GM19035 (cell line): ENCODE data around the gene SFRP4.

ENCODE experiments used
- ATAC-seq: cut with Tn5 transposase; IDR thresholded peaks from one replicate; pipeline ENCODE4 v1.9.1; 2021; ENCODE audit not compliant: unreplicated experiment

The SFRP4 gene

GRCh38 chr7:37925620-37926019, 9.0 kb upstream of the SFRP4 start:
- no peak for ATAC-seq

- ATAC-seq: no peak
These were observed 7.9 kb upstream of the SFRP4 start for GRCh38 chr7:37924491-37925041.

GRCh38 chr7:37923996-37924395, 7.4 kb upstream of the SFRP4 start:
- ATAC-seq: no peak

GRCh38 chr7:37921876-37922275, 5.3 kb upstream of the SFRP4 start:
- no peak for ATAC-seq

GRCh38 chr7:37920849-37921805, 4.5 kb upstream of the SFRP4 start:
- ATAC-seq: no peak

- no peak for ATAC-seq
These were observed 3.8 kb upstream of the SFRP4 start, which contains the start of gene EPDR1 for GRCh38 chr7:37920305-37920848. EPDR1 (plus strand) TSS chr7:37920640; CDS start chr7:37920940, 300 bp downstream.

GRCh38 chr7:37918526-37918925, 1.9 kb upstream of the SFRP4 start:
- no peak for ATAC-seq

- no peak for ATAC-seq
These were observed 472 bp downstream of the SFRP4 start for GRCh38 chr7:37916017-37916672.

- ATAC-seq: no peak
These were observed 1.2 kb downstream of the SFRP4 start for GRCh38 chr7:37915438-37915837.

GRCh38 chr7:37912756-37913155, 3.9 kb downstream of the SFRP4 start:
- no peak for ATAC-seq

- ATAC-seq: no peak
These were observed 8.3 kb downstream of the SFRP4 start for GRCh38 chr7:37908221-37908788.

- ATAC-seq: no peak
These were observed 14.6 kb downstream of the SFRP4 start for GRCh38 chr7:37901890-37902524.

GRCh38 chr7:37901236-37901827, 15.3 kb downstream of the SFRP4 start:
- ATAC-seq: no peak

GRCh38 chr7:37899712-37900247, 16.8 kb downstream of the SFRP4 start:
- ATAC-seq: no peak

GRCh38 chr7:37894671-37895070, 21.9 kb downstream of the SFRP4 start:
- ATAC-seq: no peak

- ATAC-seq: no peak
These were observed 23.3 kb downstream of the SFRP4 start for GRCh38 chr7:37893359-37893758.

- no peak for ATAC-seq
These were observed 34.5 kb downstream of the SFRP4 start for GRCh38 chr7:37882086-37882485.
